CD4-positive, alpha-beta memory T cell (primary cell): ENCODE measurements around the gene ALK. TPM values are rescaled to one million over a fixed set of nuclear protein-coding genes. Genes with fewer than 3 reads are reported as not detected.

Experiments
- CTCF ChIA-PET: fragments of 350-600 bp; sonication (Branson Sonifier 250); formaldehyde crosslinking; loops from one replicate; lab custom pipeline; 2021; ENCODE audit warnings: inconsistent platforms; ENCODE audit not compliant: partially characterized antibody; lab: Charles Lee
- POLR2A ChIA-PET: fragments of 350-600 bp; sonication (Branson Sonifier 250); formaldehyde crosslinking; loops from one replicate; lab custom pipeline; 2021; ENCODE audit not compliant: partially characterized antibody; lab: Charles Lee
- DNase-seq, 5 donors: peaks; one replicate each; pipeline versions ENCODE4 v3.0.0 to v3.0.0-alpha.2; 2020 to 2022; ENCODE audit warnings: mixed read lengths in 1 of 5
- H3K27ac ChIP-seq: one replicate; pipeline ENCODE4 v1.7.0; 2013; ENCODE audit warnings: low read depth, low read length
- H3K27me3 ChIP-seq: 2 replicates; pipeline ENCODE4 v1.7.0; 2013; ENCODE audit warnings: mild to moderate bottlenecking, low read length, moderate library complexity; ENCODE audit not compliant: insufficient read depth
- H3K36me3 ChIP-seq: 2 replicates; pipeline ENCODE4 v1.7.0; 2013; ENCODE audit warnings: mild to moderate bottlenecking, low read length, moderate library complexity; ENCODE audit not compliant: insufficient read depth
- H3K4me1 ChIP-seq: 2 replicates; pipeline ENCODE4 v1.7.0; 2013; ENCODE audit warnings: mild to moderate bottlenecking, low read length, moderate library complexity; ENCODE audit not compliant: insufficient read depth
- H3K4me3 ChIP-seq, 2 donors: one replicate each; pipeline ENCODE4 v1.7.0; 2013; ENCODE audit warnings: low read length in 2 of 2, mild to moderate bottlenecking in 1 of 2
- H3K9me3 ChIP-seq, 2 donors: one replicate each; pipeline ENCODE4 v1.7.0; 2013; ENCODE audit warnings: low read length in 2 of 2, control low read depth in 1 of 2; ENCODE audit not compliant: control insufficient read depth in 1 of 2
- H3K27ac Mint-ChIP-seq, 7 donors: one replicate each; pipeline ENCODE4 v1.8.0; 2020 to 2021; ENCODE audit warnings: mixed read lengths in 7 of 7, mild to moderate bottlenecking in 6 of 7, inconsistent platforms in 3 of 7, moderate library complexity in 3 of 7
- H3K27me3 Mint-ChIP-seq, 2 donors: one replicate each; pipeline ENCODE4 v1.8.0; 2020 to 2021; ENCODE audit warnings: mixed read lengths in 2 of 2
- H3K36me3 Mint-ChIP-seq, 2 donors: one replicate each; pipeline ENCODE4 v1.8.0; 2020 to 2021; ENCODE audit warnings: mixed read lengths in 2 of 2, inconsistent platforms in 1 of 2, mild to moderate bottlenecking in 1 of 2
- H3K4me1 Mint-ChIP-seq, 4 donors: one replicate each; pipeline ENCODE4 v1.8.0; 2020 to 2021; ENCODE audit warnings: mixed read lengths in 4 of 4, mild to moderate bottlenecking in 1 of 4
- H3K4me3 Mint-ChIP-seq, 8 donors: one replicate each; pipeline ENCODE4 v1.8.0; 2020 to 2021; ENCODE audit warnings: mixed read lengths in 8 of 8, mild to moderate bottlenecking in 7 of 8, moderate library complexity in 6 of 8, inconsistent platforms in 3 of 8
- H3K9me3 Mint-ChIP-seq, 8 donors: one replicate each; pipeline ENCODE4 v1.8.0; 2020 to 2021; ENCODE audit warnings: mixed read lengths in 8 of 8, mild to moderate bottlenecking in 5 of 8, inconsistent platforms in 3 of 8, moderate library complexity in 1 of 8
- intact Hi-C: fragments of 100-400 bp; cut with micrococcal nuclease; formaldehyde crosslinking; loops from one replicate; pipeline ENCODE4 v1.15.1; 2023
- polyA plus RNA-seq, 2 donors: library from polyadenylated mRNA; unstranded; fragments of 300-500 nt; fragmentation: Illumina TruSeq; gene quantifications; one replicate each; pipeline ENCODE4 v1.2.3, GENCODE V29; 2021
- total RNA-seq, 2 experiments: library from RNA; stranded (reverse); gene quantifications; one replicate each; pipeline ENCODE4 v1.2.3, GENCODE V29; 2021

The ALK gene
- total and polyA plus RNA-seq, 4 experiments from 2014 or later = 0.07 TPM; not detected in 3

DNA sequence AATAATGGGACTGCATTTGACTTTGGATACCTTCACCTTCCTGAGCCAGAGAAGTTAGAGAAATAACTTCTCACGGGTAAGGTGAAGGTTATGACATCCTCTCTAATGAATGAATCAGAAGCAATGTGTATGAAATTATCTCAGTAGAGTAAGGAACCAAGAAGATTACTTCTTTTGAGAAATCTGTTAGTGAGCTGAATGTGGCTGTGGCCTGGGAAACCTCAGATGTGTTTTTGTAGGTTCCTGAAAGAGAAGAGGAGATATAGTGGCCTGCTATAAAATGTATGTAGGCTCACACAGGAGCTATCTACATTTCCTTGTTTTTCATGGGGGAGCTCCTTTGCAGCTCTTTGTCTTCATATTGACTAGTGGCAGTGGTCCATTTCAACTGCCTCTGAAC, 543.6 kb downstream of the ALK start:
- Histone ChIP-seq H3K36me3 (no peaks in the 10 kb centered on the region), H3K4me3 (no peak overlapping the region), H3K27ac (no peak overlapping the region), H3K9me3 (no peaks in the 10 kb centered on the region), H3K27me3 (no peaks in the 10 kb centered on the region), H3K4me1 (no peaks in the 10 kb centered on the region)
- intact Hi-C loops = no loop called here
- no peak overlapping the region for H3K27ac Mint-ChIP-seq
- H3K36me3 Mint-ChIP-seq = no peaks in the 10 kb centered on the region
- H3K4me1 Mint-ChIP-seq = no peaks in the 10 kb centered on the region
- peaks cover 5 to 8% of the 10 kb centered on the region in 2 donors for H3K27me3 Mint-ChIP-seq
- ChIA-PET CTCF (no interaction called here), POLR2A (no interaction called here)
- no peak for DNase-seq
- H3K9me3 Mint-ChIP-seq = peaks cover 0 to 2% (median 0%) of the 10 kb centered on the region in 8 donors
- H3K4me3 Mint-ChIP-seq = no peak overlapping the region

DNA sequence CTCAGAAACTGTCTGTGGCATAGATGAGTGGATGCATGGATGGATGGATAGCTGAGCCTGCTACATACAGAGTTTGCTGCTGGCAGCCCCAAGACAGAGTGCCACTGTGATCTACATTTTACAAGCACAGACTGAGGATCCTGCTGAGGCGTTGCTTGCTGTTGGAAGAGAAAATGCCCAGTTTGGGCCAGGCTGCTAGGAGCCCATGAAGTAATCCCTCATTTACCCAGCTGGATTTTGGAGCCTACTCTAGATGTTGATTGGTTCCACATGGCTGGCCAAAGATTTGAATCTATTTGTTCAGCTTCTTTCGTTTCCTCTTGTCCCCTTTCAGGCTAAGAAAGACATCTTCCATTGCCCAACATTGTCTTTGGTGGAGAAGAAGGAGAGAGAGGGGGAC, 544.8 kb downstream of the ALK start:
- Mint-ChIP-seq H3K4me1 (no peaks in the 10 kb centered on the region), H3K27me3 (peaks cover 5 to 9% of the 10 kb centered on the region in 2 donors), H3K4me3 (no peak overlapping the region), H3K27ac (no peak overlapping the region), H3K9me3 (peaks cover 0 to 2% (median 0%) of the 10 kb centered on the region in 8 donors), H3K36me3 (no peaks in the 10 kb centered on the region)
- DNase-seq = no peak
- no peaks in the 10 kb centered on the region for H3K27me3 ChIP-seq
- no peaks in the 10 kb centered on the region for H3K9me3 ChIP-seq
- ChIA-PET CTCF (no interaction called here), POLR2A (no interaction called here)
- H3K27ac ChIP-seq = no peak overlapping the region
- no peak overlapping the region for H3K4me3 ChIP-seq
- no peaks in the 10 kb centered on the region for H3K4me1 ChIP-seq
- H3K36me3 ChIP-seq = no peaks in the 10 kb centered on the region
- intact Hi-C loops = no loop called here

DNA sequence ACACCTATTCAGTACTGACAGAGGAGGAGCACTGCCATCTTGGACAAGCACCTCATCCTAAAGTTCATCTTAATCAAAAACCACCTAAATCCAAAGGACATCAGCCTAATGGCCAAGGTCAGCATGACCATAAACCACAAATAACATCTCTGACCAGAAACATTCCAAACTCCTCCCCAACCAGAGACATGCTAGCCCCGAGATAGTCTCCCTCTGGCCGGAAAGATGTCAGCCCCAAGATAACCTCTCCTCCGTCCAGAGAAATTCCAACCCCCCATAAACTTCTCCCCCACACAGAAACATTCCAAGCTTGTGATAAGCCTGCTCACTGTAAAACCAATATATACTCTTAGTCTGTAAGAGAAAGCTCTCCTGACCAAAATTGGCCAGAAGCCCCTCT, 545.5 kb downstream of the ALK start:
- Mint-ChIP-seq H3K27ac (no peak overlapping the region), H3K9me3 (peaks cover 0 to 2% (median 0%) of the 10 kb centered on the region in 8 donors), H3K4me3 (no peak overlapping the region), H3K36me3 (no peaks in the 10 kb centered on the region), H3K27me3 (peaks cover 5 to 11% of the 10 kb centered on the region in 2 donors), H3K4me1 (no peaks in the 10 kb centered on the region)
- Histone ChIP-seq H3K4me3 (no peak overlapping the region), H3K9me3 (no peaks in the 10 kb centered on the region), H3K27ac (no peak overlapping the region), H3K4me1 (no peaks in the 10 kb centered on the region), H3K27me3 (no peaks in the 10 kb centered on the region), H3K36me3 (no peaks in the 10 kb centered on the region)
- DNase-seq = no peak
- ChIA-PET POLR2A (no interaction called here), CTCF (no interaction called here)
- intact Hi-C loops = no loop called here

DNA sequence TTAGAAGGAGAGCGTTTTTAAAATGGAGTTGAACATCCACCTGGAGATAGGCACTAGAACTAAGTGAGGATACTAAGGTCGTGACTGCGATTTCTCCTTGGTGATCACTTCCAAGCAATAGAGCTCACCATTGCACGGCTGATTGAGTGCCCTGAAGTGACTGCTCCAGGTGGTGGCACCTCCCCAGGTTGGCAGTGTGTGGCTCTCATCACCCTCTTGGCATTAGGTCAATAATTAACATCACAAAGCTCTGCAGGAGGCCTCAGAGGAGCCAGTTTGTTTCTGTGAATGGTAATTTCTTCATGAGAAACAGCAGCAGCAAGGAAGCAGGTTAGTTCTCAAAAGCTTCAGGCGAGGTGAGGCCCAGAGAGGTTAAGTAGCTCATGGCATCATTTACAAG, 546.6 kb downstream of the ALK start:
- Histone ChIP-seq H3K36me3 (no peaks in the 10 kb centered on the region), H3K27ac (no peak overlapping the region), H3K9me3 (no peaks in the 10 kb centered on the region), H3K27me3 (no peaks in the 10 kb centered on the region), H3K4me3 (no peak overlapping the region), H3K4me1 (no peaks in the 10 kb centered on the region)
- H3K4me3 Mint-ChIP-seq = no peak overlapping the region
- no peaks in the 10 kb centered on the region for H3K4me1 Mint-ChIP-seq
- ChIA-PET CTCF (no interaction called here), POLR2A (no interaction called here)
- H3K27me3 Mint-ChIP-seq = peaks cover 5 to 10% of the 10 kb centered on the region in 2 donors
- intact Hi-C loops = no loop called here
- no peak overlapping the region for H3K27ac Mint-ChIP-seq
- H3K36me3 Mint-ChIP-seq = no peaks in the 10 kb centered on the region
- H3K9me3 Mint-ChIP-seq = peaks cover 0 to under 1% (median 0%) of the 10 kb centered on the region in 8 donors
- no peak for DNase-seq

DNA sequence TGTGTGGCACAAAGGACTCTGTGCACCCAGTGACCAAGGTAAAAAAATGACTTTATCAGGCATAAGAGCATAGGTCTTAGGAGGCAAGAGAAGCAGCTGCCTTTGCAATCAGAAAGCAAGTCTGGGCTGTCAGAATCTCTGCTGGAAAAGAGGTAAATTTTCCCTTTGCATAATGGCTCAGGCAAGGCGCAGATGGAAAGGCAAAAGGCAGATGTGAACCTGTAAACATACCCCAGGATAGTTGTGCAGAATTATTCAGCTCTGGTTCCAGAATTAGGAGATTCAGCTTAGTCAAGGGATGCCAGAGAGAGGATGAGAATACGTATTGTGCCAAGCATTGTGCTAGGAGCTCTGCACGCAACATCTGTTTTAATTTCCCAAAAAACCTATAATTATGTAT, 547.5 kb downstream of the ALK start:
- H3K9me3 ChIP-seq = no peaks in the 10 kb centered on the region
- H3K36me3 ChIP-seq = no peaks in the 10 kb centered on the region
- H3K4me3 ChIP-seq = no peak overlapping the region
- Mint-ChIP-seq H3K27ac (no peak overlapping the region), H3K4me1 (no peaks in the 10 kb centered on the region), H3K36me3 (no peaks in the 10 kb centered on the region), H3K9me3 (no peaks in the 10 kb centered on the region), H3K4me3 (no peak overlapping the region), H3K27me3 (peaks cover 3 to 14% of the 10 kb centered on the region in 2 donors)
- ChIA-PET POLR2A (no interaction called here), CTCF (no interaction called here)
- H3K27ac ChIP-seq = no peak overlapping the region
- no peaks in the 10 kb centered on the region for H3K27me3 ChIP-seq
- no peaks in the 10 kb centered on the region for H3K4me1 ChIP-seq
- no peak for DNase-seq
- intact Hi-C loops = no loop called here

DNA sequence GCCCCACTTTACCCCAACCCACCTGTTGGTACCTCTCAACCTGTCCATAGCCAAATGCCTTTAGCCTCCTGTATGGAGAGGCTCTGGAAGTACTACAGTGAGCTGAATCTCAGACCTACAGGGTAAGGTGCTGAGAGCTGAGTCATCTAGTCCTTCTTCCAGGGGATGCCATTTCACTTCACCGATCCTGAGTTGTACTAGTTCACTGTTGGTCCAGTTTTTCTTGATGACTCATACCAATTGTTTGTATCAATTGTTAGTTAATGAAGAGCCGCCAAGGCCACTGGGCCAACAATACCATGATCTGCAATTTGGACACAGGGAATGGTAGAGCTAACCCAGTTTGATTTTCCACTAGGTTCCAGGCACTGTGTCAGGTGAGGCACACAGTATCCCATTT, 549.2 kb downstream of the ALK start:
- no peak for DNase-seq
- H3K27ac ChIP-seq = no peak overlapping the region
- Mint-ChIP-seq H3K27me3 (peaks cover 3 to 14% of the 10 kb centered on the region in 2 donors), H3K27ac (no peak overlapping the region), H3K36me3 (no peaks in the 10 kb centered on the region), H3K9me3 (no peaks in the 10 kb centered on the region), H3K4me3 (no peak overlapping the region), H3K4me1 (no peaks in the 10 kb centered on the region)
- peaks cover under 1% of the 10 kb centered on the region for H3K27me3 ChIP-seq
- no peaks in the 10 kb centered on the region for H3K36me3 ChIP-seq
- intact Hi-C loops = no loop called here
- POLR2A ChIA-PET = no interaction called here
- no peaks in the 10 kb centered on the region for H3K9me3 ChIP-seq
- CTCF ChIA-PET = no interaction called here
- no peak overlapping the region for H3K4me3 ChIP-seq
- H3K4me1 ChIP-seq = no peaks in the 10 kb centered on the region

DNA sequence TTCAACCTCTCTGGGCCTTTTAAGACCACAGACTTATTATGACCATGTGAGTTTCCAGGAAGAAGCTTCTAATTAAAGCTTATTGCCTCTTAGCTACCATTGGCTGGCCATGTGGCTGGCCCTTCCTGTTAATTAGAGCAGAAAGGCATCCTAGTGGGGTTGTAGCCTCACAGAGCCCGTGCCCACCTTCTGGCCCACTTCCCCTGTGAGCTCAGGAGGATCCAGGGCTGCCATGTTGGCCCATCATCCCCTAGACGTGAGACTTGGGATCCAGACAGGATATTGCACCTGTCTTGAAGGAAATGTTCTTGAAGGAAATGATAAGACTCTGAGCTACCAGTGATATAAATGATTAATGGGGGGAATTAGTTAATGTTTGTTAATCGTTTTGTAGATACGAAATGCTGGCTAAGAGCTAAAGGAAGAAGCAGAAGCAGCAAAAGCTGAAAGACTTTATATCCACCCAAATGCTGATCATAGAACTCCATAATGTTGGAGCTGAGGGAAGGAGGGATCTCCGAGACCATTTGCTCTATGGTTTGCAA, 550.7 kb downstream of the ALK start:
- Mint-ChIP-seq H3K9me3 (peaks cover 0 to 3% (median 0%) of the 10 kb centered on the region in 8 donors), H3K36me3 (no peaks in the 10 kb centered on the region), H3K27ac (no peak overlapping the region), H3K4me1 (no peaks in the 10 kb centered on the region), H3K4me3 (no peak overlapping the region), H3K27me3 (peaks cover 7 to 15% of the 10 kb centered on the region in 2 donors)
- DNase-seq = no peak
- Histone ChIP-seq H3K4me1 (no peaks in the 10 kb centered on the region), H3K9me3 (no peaks in the 10 kb centered on the region), H3K27ac (no peak overlapping the region), H3K36me3 (no peaks in the 10 kb centered on the region), H3K27me3 (peaks cover 4% of the 10 kb centered on the region), H3K4me3 (no peak overlapping the region)
- ChIA-PET POLR2A (no interaction called here), CTCF (interaction anchor here (1.1 kb wide), 1 partner anchor 9 kb away, joined by 4 read pairs; no protein-coding TSS in a partner anchor)
- intact Hi-C loops = no loop called here
